K562 (cell line): ENCODE results near the gene TTC39A. TPM values are rescaled to one million over a fixed set of nuclear protein-coding genes. Genes with fewer than 3 reads are reported as not detected.
A peak's percentile ranks its signal among the peaks of the same experiment; 100 is the strongest.

Experiments
- ATAC-seq: fragments of 200-7000 bp; cut with Tn5 transposase; 3 replicates; pipeline ENCODE4 v1.9.1; 2020; ENCODE audit warnings: moderate library complexity
- BruUV-seq: library from RNA; stranded (reverse); fragments of 400-500 nt; replicated peaks from 2 replicates; lab custom pipeline; 2021; lab: Mats Ljungman, UMichigan
- CTCF ChIA-PET: fragments of 300-600 bp; formaldehyde crosslinking; extraction: SDS; loops from one replicate; lab custom pipeline; 2021; ENCODE audit warnings: low intra/inter-chr PET ratio; lab: Yijun Ruan, JAX
- POLR2A ChIA-PET: fragments of 300-600, 350-650 bp; sonication (Branson Sonifier 250); formaldehyde crosslinking; extraction: SDS; loops from one replicate; lab custom pipeline; 2021; ENCODE audit warnings: antibody characterized with exemption, inconsistent platforms; lab: Yijun Ruan, JAX
- DNase-seq, 4 experiments: peaks; one replicate each; pipeline versions ENCODE4 v3.0.0 to v3.0.0-alpha.2; 2011 to 2018; ENCODE audit warnings: low spot score in 3 of 4, mixed read lengths in 3 of 4; ENCODE audit errors: extremely low read depth in 1 of 4
- FAIRE-seq: peaks from 2 replicates; lab custom pipeline; 2011; peaks lifted over from hg19 to GRCh38; lab: Jason Lieb, UNC
- H2AFZ ChIP-seq: 2 replicates; pipeline ENCODE4 v1.6.0; 2011; ENCODE audit warnings: low read depth, low read length, control low read depth, inconsistent platforms
- H3K27ac ChIP-seq: fragments of 200-600 bp; 3 replicates; pipeline ENCODE4 v1.8.0; 2011; ENCODE audit warnings: low read depth, mild to moderate bottlenecking, control low read depth, inconsistent platforms, low read length, moderate library complexity, mixed read lengths; ENCODE audit errors: extremely low read depth
- H3K27me3 ChIP-seq, 2 experiments: fragments of 300-600 bp in 1 of 2; 2 replicates in 1 of 2; 3 replicates in 1 of 2; pipeline versions ENCODE4 v1.6.0 to v1.8.0; 2011; ENCODE audit warnings: inconsistent platforms in 2 of 2, low read length in 2 of 2, mild to moderate bottlenecking in 1 of 2, mixed read lengths in 1 of 2, moderate library complexity in 1 of 2; ENCODE audit not compliant: control insufficient read depth in 2 of 2, insufficient read depth in 2 of 2
- H3K36me3 ChIP-seq: fragments of 300-600 bp; 3 replicates; pipeline ENCODE4 v1.8.0; 2011; ENCODE audit warnings: mild to moderate bottlenecking, low read length, inconsistent platforms; ENCODE audit not compliant: control insufficient read depth, insufficient read depth
- H3K4me1 ChIP-seq, 2 experiments: fragments of 200-600 bp in 1 of 2; replicated peaks in 1 of 2; 2 replicates in 1 of 2; 3 replicates in 1 of 2; pipeline versions ENCODE4 v1.5.1 to v1.8.0; 2011; ENCODE audit warnings: inconsistent platforms in 2 of 2, low read length in 2 of 2, mild to moderate bottlenecking in 1 of 2, mixed read lengths in 1 of 2, moderate library complexity in 1 of 2; ENCODE audit not compliant: control insufficient read depth in 2 of 2, insufficient read depth in 2 of 2
- H3K4me2 ChIP-seq: 2 replicates; pipeline ENCODE4 v1.6.1; 2011; ENCODE audit warnings: low read length, control low read depth, inconsistent platforms, mixed read lengths; ENCODE audit not compliant: insufficient read depth
- H3K4me3 ChIP-seq: fragments of 200-600 bp; sonication (generic), shearing (Covaris generic); 2 replicates; pipeline ENCODE4 v1.5.1; 2016; ENCODE audit warnings: control low read depth, inconsistent platforms
- H3K79me2 ChIP-seq: fragments of 200-600 bp; 3 replicates; pipeline ENCODE4 v1.8.0; 2011; ENCODE audit warnings: low read length, inconsistent platforms; ENCODE audit not compliant: control insufficient read depth, insufficient read depth
- H3K9ac ChIP-seq, 2 experiments: 2 replicates each; pipeline versions ENCODE4 v1.6.0 to v1.6.1; 2011; ENCODE audit warnings: low read depth in 2 of 2, low read length in 2 of 2, control low read depth in 1 of 2, inconsistent platforms in 1 of 2, mild to moderate bottlenecking in 1 of 2, mixed read lengths in 1 of 2; ENCODE audit not compliant: insufficient read depth in 1 of 2
- H3K9me1 ChIP-seq: one replicate; pipeline ENCODE4 v1.6.0; 2011; ENCODE audit warnings: inconsistent platforms, mild to moderate bottlenecking, low read length, moderate library complexity; ENCODE audit not compliant: control insufficient read depth, insufficient read depth
- H3K9me3 ChIP-seq: replicated peaks from 2 replicates; pipeline ENCODE4 v1.5.1; 2011; ENCODE audit warnings: low read depth, low read length, inconsistent platforms; ENCODE audit not compliant: control insufficient read depth, insufficient read depth
- H4K20me1 ChIP-seq: replicated peaks from 2 replicates; pipeline ENCODE4 v1.6.1; 2011; ENCODE audit warnings: low read length, inconsistent platforms, mixed read lengths; ENCODE audit not compliant: control insufficient read depth, insufficient read depth
- POLR2A ChIP-seq: fragments of 450-650 bp; conservative IDR thresholded peaks from 2 replicates; pipeline ENCODE4 v1.6.1; 2016
- WGBS: fragments of 100-300 bp; shearing (Covaris generic); methylation state at CpG from one replicate; pipeline ENCODE4 v1.1.6; 2016; ENCODE audit warnings: low coverage, mixed read lengths; ENCODE audit not compliant: insufficient coverage; ENCODE audit errors: missing lambda C conversion rate; 5-methylcytosine and 5-hydroxymethylcytosine counted together
- in situ Hi-C: fragments of 300-500 bp; cut with MboI; formaldehyde crosslinking; loops from 4 replicates; pipeline ENCODE4 v1.15.0; 2018; ENCODE audit warnings: inconsistent platforms, mixed read lengths
- intact Hi-C: fragments of 100-400 bp; cut with micrococcal nuclease; formaldehyde crosslinking; loops from 2 replicates; pipeline ENCODE4 v1.14.2; 2022
- polyA plus RNA-seq, 8 experiments: library from polyadenylated mRNA; depleted of rRNA in 4 of 8; stranded (reverse) in 5 of 8; unstranded in 3 of 8; fragments of >200 nt; fragmentation: Nextera tagmentation in 2 of 8; fragmentation: Illumina TruSeq in 1 of 8; extraction: Ambion mirVana in 2 of 8; extraction: Trizol in 1 of 8; gene quantifications; 2 replicates each; pipeline versions ENCODE4 v1.2.1 to v1.2.3, GENCODE V29; 2011 to 2014; ENCODE audit warnings: inconsistent platforms in 1 of 8, missing spikeins in 1 of 8
- total RNA-seq, 7 experiments: library from RNA; depleted of rRNA in 6 of 7; stranded (reverse); fragments of >200 nt in 6 of 7; fragmentation: Illumina TruSeq in 2 of 7; extraction: Trizol in 2 of 7; gene quantifications; 2 replicates each; pipeline versions ENCODE4 v1.2.1 to v1.2.3, GENCODE V29; 2011 to 2021; ENCODE audit warnings: low replicate concordance in 1 of 7
- TF ChIP-seq, protein P1 (sequence below): fragments of 250-450 bp; sonication (Bioruptor Pico); IDR thresholded peaks from 2 replicates; pipeline ENCODE4 v1.9.0; 2021; ENCODE audit warnings: mild to moderate bottlenecking, inconsistent platforms

The TTC39A gene
- total and polyA plus RNA-seq, 9 of the 15 experiments (the other 6 are each of a cell fraction or from before 2014, with no cell fraction given): 0.18 to 0.82 (median 0.35) TPM

DNA sequence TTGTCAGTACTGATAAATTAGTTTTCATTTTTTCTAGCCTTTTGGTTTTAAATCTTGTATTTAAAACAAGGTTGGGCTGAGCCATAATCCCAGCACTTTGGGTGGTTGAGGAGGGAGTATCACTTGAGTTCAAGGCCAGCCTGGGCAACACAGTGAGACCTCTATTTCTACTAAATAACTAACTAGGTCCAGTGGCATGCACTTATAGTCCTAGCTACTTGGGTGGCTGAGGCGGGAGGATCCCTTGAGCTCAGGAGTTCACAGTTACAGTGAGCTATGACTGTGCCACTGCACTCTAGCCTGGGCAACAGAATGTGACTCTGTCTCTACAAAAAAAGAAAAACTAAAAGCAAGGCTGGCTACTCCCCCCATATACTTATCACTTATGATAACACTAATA, 21.5 kb upstream of the TTC39A start:
- 100% methylated on average over 1 of the region's 1 CpG for WGBS

More for the DNA sequence above, 21.5 kb upstream of the TTC39A start:
- H2AFZ ChIP-seq: no peak overlapping the region
- in situ Hi-C loops: no loop called here
- no peaks in the 10 kb centered on the region for H3K27me3 ChIP-seq
- intact Hi-C loops: no loop called here
- H3K4me3 ChIP-seq: no peak overlapping the region
- POLR2A ChIA-PET: interaction anchor here (0.7 kb wide), 2 partner anchors 21 to 133 kb away, joined by 3 to 4 read pairs; no protein-coding TSS in a partner anchor
- no TSS peak for BruUV-seq
- no peak overlapping the region for H3K9ac ChIP-seq
- no peak overlapping the region for H3K4me2 ChIP-seq
- ATAC-seq: no peak
- no peak overlapping the region for H3K27ac ChIP-seq
- TF ChIP-seq, protein P1, sequence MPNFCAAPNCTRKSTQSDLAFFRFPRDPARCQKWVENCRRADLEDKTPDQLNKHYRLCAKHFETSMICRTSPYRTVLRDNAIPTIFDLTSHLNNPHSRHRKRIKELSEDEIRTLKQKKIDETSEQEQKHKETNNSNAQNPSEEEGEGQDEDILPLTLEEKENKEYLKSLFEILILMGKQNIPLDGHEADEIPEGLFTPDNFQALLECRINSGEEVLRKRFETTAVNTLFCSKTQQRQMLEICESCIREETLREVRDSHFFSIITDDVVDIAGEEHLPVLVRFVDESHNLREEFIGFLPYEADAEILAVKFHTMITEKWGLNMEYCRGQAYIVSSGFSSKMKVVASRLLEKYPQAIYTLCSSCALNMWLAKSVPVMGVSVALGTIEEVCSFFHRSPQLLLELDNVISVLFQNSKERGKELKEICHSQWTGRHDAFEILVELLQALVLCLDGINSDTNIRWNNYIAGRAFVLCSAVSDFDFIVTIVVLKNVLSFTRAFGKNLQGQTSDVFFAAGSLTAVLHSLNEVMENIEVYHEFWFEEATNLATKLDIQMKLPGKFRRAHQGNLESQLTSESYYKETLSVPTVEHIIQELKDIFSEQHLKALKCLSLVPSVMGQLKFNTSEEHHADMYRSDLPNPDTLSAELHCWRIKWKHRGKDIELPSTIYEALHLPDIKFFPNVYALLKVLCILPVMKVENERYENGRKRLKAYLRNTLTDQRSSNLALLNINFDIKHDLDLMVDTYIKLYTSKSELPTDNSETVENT (CRISPR knock-in tag): no peak
- 0 out of 2 replicates have a peak, but pooled peaks have one; percentile 3 for TF ChIP-seq POLR2A
- TF ChIP-seq, all 486 proteins: peak for 1
- H3K79me2 ChIP-seq: no peaks in the 10 kb centered on the region
- H3K9me1 ChIP-seq: no peaks in the 10 kb centered on the region
- DNase-seq (no peak), FAIRE-seq (no peak)
- CTCF ChIA-PET: no interaction called here
- peaks cover 20% of the 10 kb centered on the region for H3K36me3 ChIP-seq
- 0 out of 2 replicates have a peak, but pooled peaks cover 3% of the 10 kb centered on the region for H4K20me1 ChIP-seq
- no peaks in the 10 kb centered on the region for H3K9me3 ChIP-seq
- no peaks in the 10 kb centered on the region for H3K4me1 ChIP-seq
